GM18498 (cell line): ENCODE measurements around the gene MYO18B.

Experiments used
- ATAC-seq: cut with Tn5 transposase; IDR thresholded peaks from one replicate; pipeline ENCODE4 v1.9.1; 2021; ENCODE audit warnings: mild to moderate bottlenecking, moderate library complexity; ENCODE audit not compliant: unreplicated experiment

The MYO18B gene

GRCh38 chr22:25774575-25775026 is 32.6 kb downstream of the MYO18B start:
- ATAC-seq = no peak

DNA sequence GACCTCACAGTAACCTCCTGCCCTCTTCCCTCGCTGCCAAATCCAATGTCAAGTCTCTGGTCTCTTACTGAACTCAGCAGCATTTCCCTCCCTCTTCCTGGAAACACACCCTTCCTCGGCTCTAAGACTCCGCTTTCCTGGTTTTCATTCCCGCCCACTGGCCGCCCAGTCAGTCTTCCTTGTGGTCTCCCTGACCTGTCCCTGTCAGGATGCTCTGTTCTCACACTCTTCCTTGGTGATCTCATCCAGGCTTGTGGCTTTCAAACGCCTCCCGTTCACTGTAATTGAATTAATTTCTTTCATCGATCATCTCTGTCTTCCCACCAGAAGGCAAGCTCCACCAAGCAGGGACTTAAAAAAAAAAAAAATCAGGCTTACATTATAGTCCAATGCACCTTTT is 33.5 kb downstream of the MYO18B start:
- ATAC-seq = no peak

GRCh38 chr22:25777411-25777810 is 35.4 kb downstream of the MYO18B start:
- ATAC-seq = no peak

DNA sequence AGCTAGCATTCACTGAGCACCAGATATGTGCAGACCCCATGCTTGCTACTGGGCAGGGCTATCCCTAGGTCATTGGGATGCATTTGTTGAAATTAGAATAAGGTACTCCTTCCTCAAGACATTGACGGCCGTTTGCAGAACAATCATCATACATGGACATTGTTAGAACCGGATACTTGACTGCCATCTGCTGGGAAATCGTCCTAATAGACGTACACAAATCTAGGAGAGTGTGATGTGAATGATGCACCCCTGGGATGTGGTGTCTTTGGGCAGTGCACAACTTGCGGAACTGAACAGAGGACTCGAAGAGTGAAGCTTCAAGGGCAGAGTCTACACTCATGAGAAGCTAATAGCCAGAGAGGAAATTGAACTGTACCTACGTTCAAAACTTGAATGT is 35.9 kb downstream of the MYO18B start:
- ATAC-seq = no peak

- no peak for ATAC-seq
These were observed 37.4 kb downstream of the MYO18B start for GRCh38 chr22:25779426-25779825.

- ATAC-seq = no peak
These were observed 37.9 kb downstream of the MYO18B start for GRCh38 chr22:25779890-25780289.

DNA sequence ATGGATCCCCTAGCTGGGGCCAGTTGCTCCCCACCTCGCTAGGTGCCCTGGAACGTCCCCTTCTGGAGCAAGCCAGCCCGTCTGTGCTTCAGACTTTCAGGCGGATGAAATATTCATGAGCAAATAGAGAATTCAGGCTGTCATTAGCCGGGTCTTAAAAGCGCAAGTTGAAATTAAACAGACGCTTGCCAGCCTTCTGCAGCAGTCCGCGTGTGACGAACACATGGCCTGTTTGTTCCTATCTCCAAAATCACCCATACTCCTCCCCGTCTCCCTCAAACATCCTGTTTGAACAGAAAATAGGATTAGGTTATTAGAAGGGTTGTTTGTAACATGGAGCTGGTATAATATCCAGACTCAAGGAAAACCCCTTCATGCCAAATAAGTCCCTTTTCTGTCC is 38.7 kb downstream of the MYO18B start:
- ATAC-seq = no peak

DNA sequence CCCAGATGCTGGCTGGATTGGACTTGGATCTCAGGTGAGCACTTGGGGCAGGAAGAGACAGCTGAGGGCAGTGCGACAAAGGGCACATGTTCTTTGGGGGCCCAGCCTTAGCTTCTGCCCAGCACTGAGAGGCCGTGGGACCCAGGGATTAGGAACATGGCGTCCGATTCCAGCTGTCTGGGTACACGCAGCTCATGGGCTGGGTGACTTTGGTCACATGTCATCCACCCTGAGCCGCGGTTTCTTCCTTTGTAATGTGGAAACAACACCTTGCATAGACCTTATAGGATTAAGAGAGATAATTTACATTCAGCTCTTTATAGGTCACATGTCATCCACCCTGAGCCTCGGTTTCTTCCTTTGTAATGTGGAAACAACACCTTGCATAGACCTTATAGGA is 39.8 kb downstream of the MYO18B start:
- no peak for ATAC-seq

DNA sequence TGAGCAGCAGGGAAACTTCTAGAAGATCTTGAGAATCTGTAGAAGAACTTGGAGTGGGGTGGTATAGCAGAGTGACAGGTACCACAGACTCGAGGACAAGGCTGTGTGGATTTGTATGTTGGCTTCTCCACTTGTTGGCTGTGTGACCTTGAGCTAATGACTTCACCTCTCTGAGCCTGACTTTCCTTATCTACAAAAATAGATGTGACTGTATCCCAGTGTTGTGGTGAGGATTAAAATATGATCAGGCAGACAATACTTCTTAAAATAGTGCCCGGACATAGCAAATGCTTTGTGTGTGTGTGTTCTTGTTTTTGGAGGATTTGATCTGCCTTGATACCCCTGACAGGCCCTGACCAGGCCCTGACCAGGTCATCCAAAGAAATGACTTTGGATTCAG is 40.8 kb downstream of the MYO18B start:
- no peak for ATAC-seq

DNA sequence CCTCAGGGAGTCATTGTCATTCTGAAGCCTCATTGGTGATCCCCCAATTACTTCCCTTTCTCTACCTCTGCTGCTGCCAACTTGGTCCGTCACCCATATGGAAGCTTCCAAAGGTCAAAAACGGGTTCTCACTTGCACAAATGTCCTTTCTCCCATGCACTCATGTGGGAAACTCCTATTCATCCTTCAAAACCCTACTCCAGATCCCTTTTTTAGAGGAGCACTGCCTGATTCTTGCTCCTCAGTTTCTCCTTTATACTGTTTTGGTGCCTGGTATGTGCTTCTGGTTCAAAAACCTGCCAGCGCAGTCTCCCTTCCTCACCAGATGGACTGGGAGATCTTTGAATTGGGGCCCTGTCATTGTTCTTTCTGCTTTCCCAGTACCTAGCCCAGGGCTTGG is 41.9 kb downstream of the MYO18B start:
- ATAC-seq = no peak

GRCh38 chr22:25786165-25786564 is 44.2 kb downstream of the MYO18B start:
- no peak for ATAC-seq

DNA sequence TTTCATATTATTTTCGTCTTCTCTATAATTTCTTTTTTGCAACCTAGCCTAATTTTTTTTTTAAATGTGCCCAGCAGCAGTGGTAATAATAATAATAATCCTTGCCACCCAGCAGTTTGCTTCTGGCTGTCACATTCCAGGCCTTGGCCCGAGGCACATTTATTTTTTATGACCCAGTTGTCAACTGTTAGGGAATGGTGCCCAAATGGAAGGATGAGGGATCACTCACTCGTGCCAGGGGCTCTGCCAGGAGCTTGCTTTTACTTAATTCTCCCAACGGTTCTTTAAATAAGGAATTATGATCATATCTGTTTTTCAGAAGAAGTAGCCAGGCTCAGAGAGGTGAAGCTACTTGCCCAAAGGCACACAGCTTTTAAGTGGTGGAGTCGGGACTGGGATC is 49.6 kb downstream of the MYO18B start:
- no peak for ATAC-seq

DNA sequence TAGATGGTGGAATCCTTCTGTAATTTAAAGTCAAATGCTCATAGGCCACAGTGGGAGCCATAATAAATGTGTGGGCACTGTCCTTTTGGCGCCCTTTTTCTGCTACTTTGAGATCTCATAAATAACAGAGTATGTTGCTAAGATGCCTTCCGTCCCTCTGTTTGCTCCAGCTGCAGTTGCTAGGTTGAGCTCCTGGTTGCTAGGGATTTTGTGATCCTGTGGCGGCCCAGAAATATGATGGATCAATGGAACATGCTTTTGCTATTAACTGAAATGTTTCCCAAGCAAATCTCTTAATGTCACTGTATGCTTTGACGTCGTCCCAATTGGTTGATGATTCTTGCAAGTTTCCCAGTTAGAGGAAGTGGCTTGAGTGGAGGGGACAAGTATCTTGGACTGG is 53.5 kb downstream of the MYO18B start:
- no peak for ATAC-seq

GRCh38 chr22:25797498-25798290 is 55.7 kb downstream of the MYO18B start:
- no peak for ATAC-seq

DNA sequence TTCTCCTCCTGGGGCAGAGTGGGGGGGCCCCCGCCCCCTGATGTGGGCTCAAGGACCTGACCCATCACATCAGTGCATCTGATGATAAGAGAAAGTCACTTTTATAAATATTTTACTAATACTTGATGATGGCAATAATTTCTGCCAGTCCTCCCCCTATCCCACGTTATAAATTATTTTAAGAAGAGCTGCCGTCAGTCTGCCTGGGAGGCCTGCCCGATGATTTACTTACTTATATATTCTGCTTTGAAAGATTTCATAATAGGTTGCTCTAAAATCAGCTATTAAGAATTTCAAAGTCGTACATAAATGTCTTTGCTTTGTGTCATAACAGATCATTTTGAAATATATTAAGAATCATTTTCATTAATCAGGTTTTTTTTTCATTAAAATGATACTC is 58.8 kb downstream of the MYO18B start:
- no peak for ATAC-seq

DNA sequence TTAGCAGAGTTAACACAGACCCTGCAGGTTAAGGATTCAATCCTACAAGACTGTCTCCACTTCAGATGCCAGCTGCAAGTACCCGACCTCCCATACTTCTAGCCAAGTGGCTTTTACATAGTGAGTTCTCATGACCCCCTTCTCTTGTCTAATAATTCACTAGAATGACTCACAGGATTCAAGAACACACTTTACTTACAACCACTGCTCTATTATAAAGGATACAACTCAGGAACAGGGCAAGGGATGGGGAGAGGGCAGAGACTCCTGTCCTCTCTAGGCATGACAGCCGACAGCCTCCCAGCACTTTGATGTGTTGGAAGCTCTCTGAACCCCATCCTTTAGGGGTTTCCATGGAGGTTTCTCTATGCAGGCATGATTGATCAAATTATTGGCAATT is 60.0 kb downstream of the MYO18B start:
- ATAC-seq = no peak

DNA sequence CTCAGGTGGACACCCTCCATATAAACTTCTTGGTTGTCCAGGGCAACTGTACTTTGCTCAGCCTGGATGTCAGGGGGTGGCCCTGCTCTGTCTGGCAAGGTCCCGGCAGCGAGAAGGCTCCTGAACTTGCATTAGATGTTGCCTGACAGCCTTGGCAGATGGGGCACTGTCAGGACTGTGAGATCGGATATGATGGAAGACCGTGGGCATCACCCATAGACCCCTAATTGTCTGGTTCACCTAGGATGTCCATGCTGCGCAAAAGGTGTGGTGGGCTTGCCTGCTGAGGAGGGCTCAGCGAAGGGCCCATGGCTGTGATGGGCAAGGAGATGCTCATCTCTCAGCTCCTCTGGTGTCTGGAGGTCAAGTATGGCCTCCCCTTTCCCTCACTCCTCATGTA is 62.7 kb downstream of the MYO18B start:
- no peak for ATAC-seq

GRCh38 chr22:25806579-25806978 is 64.6 kb downstream of the MYO18B start:
- no peak for ATAC-seq

DNA sequence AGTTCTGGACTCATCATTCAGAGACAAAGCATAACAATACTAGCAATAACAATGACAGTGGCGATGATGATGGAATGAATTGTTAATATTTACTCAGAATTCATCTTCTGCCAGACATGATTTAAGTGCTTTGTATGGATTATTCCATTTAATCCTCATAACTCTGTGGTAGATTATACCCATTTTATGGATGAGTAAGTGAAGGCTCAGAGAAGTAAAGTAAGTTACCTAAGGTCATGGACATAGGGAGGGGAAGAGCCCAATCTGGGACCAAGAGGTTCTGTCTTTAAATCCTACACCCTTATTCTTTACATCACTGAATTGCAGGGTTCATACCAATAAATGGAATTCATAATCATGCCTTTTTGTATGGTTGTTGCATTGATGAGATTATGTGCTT is 72.7 kb downstream of the MYO18B start:
- ATAC-seq = no peak

GRCh38 chr22:25815561-25815960 is 73.6 kb downstream of the MYO18B start:
- no peak for ATAC-seq

DNA sequence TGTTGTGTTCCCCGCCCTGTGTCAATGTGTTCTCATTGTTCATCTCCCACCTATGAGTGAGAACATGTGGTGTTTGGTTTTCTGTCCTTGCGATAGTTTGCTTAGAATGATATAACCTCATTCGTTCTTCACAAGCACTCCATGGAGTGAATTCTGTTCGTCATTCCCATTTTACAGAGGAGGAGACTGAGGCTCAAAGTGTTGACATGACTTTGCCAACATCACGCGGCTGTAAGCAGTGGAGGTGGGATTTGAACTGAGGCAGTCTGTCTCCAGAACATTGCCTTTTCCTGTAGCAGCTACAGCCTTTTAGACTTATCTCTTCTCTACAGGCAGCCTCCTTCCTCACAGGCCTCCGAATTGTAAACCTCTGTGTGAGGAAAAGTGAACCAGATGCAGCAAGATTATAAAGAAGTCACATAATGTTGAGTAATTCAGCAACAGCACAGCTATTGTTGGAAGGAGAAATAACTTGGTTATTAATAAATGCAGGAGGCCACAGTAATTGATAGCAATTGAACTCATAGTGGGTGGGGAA is 74.6 kb downstream of the MYO18B start:
- no peak for ATAC-seq

GRCh38 chr22:25817092-25817943 is 75.3 kb downstream of the MYO18B start:
- ATAC-seq = no peak
